Measurements from ENCODE around the gene CIDEB.

Gene CIDEB

DNA sequence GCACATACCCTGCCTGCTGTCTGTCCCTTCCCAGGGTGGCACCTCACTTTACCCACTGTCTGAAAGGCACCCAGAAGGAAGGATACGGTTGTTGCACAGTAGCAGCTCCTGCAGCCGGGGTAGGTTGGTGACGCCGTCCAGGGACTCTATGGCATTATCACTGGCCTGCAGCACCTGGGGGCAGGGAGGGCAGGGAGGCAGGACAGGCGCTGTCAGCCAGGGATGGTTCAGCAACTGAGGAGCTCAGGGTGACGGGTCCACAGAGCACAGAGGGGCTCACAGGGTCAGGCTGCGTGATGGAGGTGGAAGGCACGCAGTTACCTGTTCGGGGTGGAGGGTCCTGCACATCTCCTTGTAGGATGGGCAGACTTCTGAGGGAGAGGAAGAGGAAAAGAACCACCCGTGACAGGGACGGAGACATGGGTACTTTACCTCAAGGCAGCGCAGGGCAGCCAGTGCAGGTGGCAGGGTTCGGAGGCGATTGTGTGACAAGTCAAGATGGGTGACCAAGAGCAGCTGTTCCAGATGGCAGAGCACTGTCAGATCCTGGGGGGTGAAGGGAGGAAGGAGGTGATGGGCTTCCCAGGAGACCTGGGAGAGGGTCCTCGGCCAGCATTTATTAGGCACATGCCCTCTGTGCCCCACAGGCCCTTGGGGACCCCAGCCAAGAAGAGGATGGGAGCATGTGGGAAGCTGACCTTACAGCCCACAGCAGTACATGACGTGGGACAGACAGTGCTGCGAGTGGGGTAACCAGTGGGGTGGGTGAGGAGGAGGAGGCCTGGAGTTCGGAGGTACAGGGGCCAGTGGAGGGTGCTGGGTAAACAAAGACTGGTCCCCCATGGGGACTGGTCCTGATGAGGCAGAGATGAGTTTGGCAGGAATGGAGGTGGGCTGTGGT, 41.2 kb downstream of the CIDEB start:
- DNase-seq = no peak

- DNase-seq = no peak
Observed at GRCh38 chr14:24264298-24264697, 43.5 kb downstream of the CIDEB start.

- no peak for DNase-seq
Observed at GRCh38 chr14:24263848-24264247, 43.9 kb downstream of the CIDEB start.

GRCh38 chr14:24262821-24263733, 44.7 kb downstream of the CIDEB start, which contains the start of gene TGM1:
TSS of gene TGM1 (minus strand) at chr14:24263177. CDS start at chr14:24262352, 825 bp downstream.
- DNase-seq = no peak

DNA sequence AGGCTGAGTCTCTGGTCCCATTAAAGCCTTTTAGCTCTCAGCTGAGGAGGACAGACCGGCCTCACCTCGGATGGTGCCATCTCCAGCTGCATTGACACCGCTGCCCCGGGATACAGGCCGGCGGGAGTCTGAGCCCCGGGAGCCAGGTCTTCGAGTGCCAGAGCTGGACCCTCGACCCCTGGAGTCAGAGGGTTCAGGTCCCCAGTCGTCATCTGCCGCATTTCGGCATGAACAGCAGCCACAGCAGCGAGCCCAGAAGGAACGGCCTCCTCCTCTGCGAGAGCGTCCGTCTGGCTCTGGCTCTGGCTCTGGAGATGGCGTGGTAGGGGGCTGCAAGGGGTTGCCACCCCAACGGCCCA, 45.8 kb downstream of the CIDEB start:
- DNase-seq = no peak

DNA sequence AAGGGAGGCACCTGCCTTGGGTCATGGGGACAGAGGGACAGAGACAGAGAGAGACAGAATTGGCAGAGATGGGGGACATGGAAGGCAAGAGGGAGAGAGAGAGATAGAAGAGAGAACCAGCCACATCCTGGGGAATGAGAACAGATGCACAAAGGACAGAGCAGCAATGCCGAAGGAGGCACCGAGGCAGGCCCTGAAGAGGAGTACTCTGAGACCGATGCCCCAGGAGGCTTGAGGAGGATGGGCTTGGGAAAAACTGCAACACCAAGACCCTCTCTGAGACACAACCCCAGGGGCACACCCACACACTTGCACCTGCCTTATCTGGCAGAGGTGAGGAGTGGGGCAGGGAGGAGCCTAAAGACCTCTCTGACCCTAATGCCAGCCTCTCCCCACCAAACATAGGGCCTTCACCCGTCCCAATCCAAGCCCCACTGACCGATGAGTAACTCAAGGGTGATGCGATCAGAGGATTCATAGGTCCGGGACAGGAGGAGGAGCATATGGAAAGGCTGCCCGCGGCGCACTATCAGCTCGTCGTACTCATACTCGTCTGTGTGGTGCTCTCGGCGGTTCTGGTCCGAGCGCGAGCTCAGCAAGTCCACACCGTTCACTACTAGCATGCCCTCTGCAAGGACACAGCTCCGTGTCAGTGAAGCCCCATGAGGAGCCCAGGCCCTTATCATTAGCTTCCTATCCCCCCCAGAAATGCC, 46.4 kb downstream of the CIDEB start:
- DNase-seq = no peak

DNA sequence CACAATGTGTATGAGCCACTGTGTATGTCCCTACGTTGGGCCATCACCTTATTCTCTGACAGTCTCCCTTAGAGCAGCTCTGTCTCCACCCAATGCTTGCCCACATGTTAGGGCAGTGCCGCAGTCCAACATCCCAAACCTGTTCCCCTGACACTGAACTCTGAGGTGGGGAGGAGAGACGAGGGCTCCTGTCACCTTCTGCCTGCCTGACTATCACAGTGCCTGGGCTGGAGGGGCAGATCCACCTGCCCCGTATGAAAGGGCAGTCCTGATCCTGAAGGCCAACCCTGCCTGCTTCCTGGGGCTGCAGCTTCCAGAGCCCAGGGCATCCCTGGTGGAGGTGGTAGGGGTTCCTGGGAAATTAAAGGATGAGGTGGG, 47.0 kb downstream of the CIDEB start:
- DNase-seq = no peak

GRCh38 chr14:24260026-24260779, 47.6 kb downstream of the CIDEB start:
- no peak for DNase-seq

DNA sequence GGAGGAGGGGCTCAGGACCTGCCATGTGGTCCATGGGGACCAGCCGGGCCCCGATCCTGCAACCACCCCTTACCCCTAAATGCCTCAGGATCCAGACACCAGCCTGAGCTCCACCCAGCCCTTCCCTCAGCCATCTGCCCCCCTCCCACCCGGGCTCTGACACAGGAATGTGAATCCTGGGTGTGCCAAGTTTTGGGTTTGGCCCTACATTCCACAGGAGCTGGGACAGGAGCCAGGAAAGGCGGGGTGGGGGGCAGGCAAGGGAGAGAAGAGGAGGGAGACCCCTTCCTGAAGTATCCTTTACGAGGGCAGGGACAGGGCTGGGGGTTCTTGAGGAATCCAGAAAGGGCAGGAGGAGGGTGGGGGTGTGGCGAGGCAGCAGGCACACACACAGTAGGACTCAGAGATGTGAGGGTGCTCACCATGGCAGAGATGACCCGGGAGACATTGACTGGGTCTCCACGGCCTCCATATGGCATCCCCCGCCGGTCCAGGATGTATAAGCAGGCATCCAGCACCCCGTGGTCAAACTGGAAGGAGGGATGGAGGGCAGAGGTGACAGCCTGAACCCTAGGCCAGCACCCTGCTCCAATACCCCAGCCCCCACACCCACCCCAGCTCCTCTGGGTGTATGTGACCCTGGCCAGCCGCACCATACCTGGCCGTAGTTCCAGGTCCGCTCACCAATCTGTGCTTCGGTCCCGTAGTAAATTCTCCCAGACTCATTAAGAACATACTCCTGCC, 48.3 kb downstream of the CIDEB start:
- DNase-seq = no peak

GRCh38 chr14:24258548-24259265, 49.1 kb downstream of the CIDEB start:
- DNase-seq = no peak

DNA sequence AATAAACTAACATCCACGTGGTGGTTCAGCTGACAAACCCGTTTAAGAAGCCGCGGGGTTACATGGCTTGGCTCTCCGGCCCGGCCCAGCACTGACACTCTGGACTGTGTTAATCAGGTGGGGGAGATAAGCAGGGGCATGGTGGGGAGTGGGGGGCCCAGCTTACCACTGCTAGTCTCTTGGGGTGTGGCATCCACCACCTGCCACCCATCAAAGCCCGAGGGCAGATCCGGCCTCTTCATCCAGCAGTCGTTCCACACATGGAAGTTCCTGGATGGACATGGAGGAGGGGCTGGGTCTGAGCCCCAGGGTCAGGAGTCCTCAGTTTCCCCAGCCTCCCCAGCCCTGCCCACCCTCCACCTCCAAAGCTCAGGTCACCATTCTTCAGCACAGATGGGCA, 49.7 kb downstream of the CIDEB start:
- DNase-seq = no peak

GRCh38 chr14:24256960-24257359, 50.8 kb downstream of the CIDEB start:
- no peak for DNase-seq

DNA sequence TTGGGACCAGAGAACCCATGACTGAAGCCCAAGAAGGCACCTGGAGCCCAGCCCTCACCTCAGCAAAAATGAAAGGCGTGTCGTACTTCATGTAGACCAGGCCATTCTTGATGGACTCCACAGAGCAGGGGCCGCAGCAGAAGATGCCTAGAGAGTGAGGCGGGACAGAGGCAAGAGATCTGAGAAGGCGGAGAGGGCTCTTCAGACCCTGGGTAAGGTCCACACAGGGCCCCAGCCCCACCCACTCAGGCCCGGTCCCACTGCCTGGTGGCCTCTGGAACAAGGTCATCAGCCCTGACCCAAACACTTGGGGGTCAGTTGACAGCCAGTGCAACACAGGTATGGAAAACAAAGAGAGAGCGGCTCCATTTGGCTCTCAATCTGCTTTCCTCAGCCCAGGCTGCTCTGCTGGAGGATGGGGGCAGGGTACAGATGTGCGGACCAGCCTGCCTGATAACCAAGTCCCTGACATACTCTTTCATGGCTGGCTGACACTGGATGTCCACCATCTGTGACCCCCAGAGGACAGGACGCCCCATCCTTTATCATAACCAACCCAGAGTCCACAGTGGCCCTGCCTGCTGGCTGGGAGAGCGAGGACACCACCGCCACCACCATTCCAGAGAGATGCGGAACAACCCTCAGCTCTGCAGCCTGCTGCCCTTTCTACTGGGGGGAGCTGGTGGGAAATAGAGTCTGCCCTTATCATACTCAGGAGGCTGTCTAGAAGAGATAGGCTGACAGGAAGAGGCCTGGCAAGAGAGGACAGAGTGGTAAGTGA, 51.7 kb downstream of the CIDEB start:
- DNase-seq = no peak

GRCh38 chr14:24255438-24255837, 52.3 kb downstream of the CIDEB start:
- DNase-seq = no peak
